ENCODE measurements around the gene TEKT5.
A peak's percentile ranks its signal among the peaks of the same experiment; 100 is the strongest.
"Not testable (repeated sequence)": the region's sequence is repeated elsewhere in the genome, so short reads cannot be mapped to it uniquely, and the experiment has no call there.

Gene TEKT5

GRCh38 chr16:10741844-10742243 is 47.1 kb upstream of the TEKT5 start:
- H2AFZ ChIP-seq (ENCODE audit: low read depth, low read length, severe bottlenecking) = peak overlapping the region; percentile 76
- TF ChIP-seq CTCF (IDR thresholded peaks at IDR 0.05; ENCODE audit: insufficient read depth, low read length, poor library complexity, severe bottlenecking) (no peak), EZH2phosphoT487 (conservative IDR thresholded peaks at IDR 0.05; ENCODE audit: low read length) (no peak)

GRCh38 chr16:10741249-10741648 is 46.5 kb upstream of the TEKT5 start:
- H3K9ac ChIP-seq (ENCODE audit: low read length); H3K27ac ChIP-seq (ENCODE audit: low read depth, low read length); H3K27me3 ChIP-seq (ENCODE audit: low read length); H3K36me3 ChIP-seq (ENCODE audit: low read length); H3K9me3 ChIP-seq (ENCODE audit: insufficient read depth, low read length); H3K9me2 ChIP-seq (replicated peaks; ENCODE audit: insufficient read depth, low read length); H4K20me1 ChIP-seq (ENCODE audit: low read depth, low read length); H3K4me2 ChIP-seq (ENCODE audit: low read depth, low read length, poor library complexity, severe bottlenecking); H3K4me3 ChIP-seq (ENCODE audit: insufficient read depth, low read length, poor library complexity, severe bottlenecking): not testable (repeated sequence)
- Histone ChIP-seq H2AFZ (ENCODE audit: low read depth, low read length, severe bottlenecking) (peak overlapping the region; percentile 76), H3K79me2 (ENCODE audit: insufficient read depth, low read length) (peaks cover 14% of the 10 kb centered on the region; the same call in 1 of the 2 replicates), H3F3A (ENCODE audit: insufficient read depth) (peaks cover 19% of the 10 kb centered on the region)

More at GRCh38 chr16:10741844-10742243, 47.1 kb upstream of the TEKT5 start:
- H3K4me2 ChIP-seq (ENCODE audit: low read depth, low read length, poor library complexity, severe bottlenecking) = peak overlapping the region; percentile 89
- H4K20me1 ChIP-seq (ENCODE audit: low read depth, low read length) = no peaks in the 10 kb centered on the region
- H3K27me3 ChIP-seq (ENCODE audit: low read length) = no peaks in the 10 kb centered on the region
- H3K9ac ChIP-seq (ENCODE audit: low read length) = peak overlapping the region; percentile 27
- H3K27ac ChIP-seq (ENCODE audit: low read depth, low read length) = peak overlapping the region; percentile 44
- H3K4me3 ChIP-seq (ENCODE audit: insufficient read depth, low read length, poor library complexity, severe bottlenecking) = no peak overlapping the region
- H3K79me2 ChIP-seq (ENCODE audit: insufficient read depth, low read length) = peaks cover 14% of the 10 kb centered on the region; the same call in 1 of the 2 replicates
- H3K36me3 ChIP-seq (ENCODE audit: low read length) = no peaks in the 10 kb centered on the region
- H3K9me3 ChIP-seq (ENCODE audit: insufficient read depth, low read length) = no peaks in the 10 kb centered on the region
- H3K9me2 ChIP-seq (replicated peaks; ENCODE audit: insufficient read depth, low read length) = no peaks in the 10 kb centered on the region
- H3F3A ChIP-seq (ENCODE audit: insufficient read depth) = peaks cover 19% of the 10 kb centered on the region

GRCh38 chr16:10740845-10741208 is 46.1 kb upstream of the TEKT5 start:
- Histone ChIP-seq H3K9me3 (ENCODE audit: insufficient read depth, low read length) (no peaks in the 10 kb centered on the region), H3K9me2 (replicated peaks; ENCODE audit: insufficient read depth, low read length) (no peaks in the 10 kb centered on the region), H4K20me1 (ENCODE audit: low read depth, low read length) (no peaks in the 10 kb centered on the region), H3K4me3 (ENCODE audit: insufficient read depth, low read length, poor library complexity, severe bottlenecking) (no peak overlapping the region), H3K79me2 (ENCODE audit: insufficient read depth, low read length) (peaks cover 14% of the 10 kb centered on the region; the same call in 1 of the 2 replicates), H3K27ac (ENCODE audit: low read depth, low read length) (no peak overlapping the region), H3K27me3 (ENCODE audit: low read length) (no peaks in the 10 kb centered on the region), H3K9ac (ENCODE audit: low read length) (no peak overlapping the region), H2AFZ (ENCODE audit: low read depth, low read length, severe bottlenecking) (no peak overlapping the region), H3F3A (ENCODE audit: insufficient read depth) (peaks cover 19% of the 10 kb centered on the region), H3K4me2 (ENCODE audit: low read depth, low read length, poor library complexity, severe bottlenecking) (no peak overlapping the region), H3K36me3 (ENCODE audit: low read length) (no peaks in the 10 kb centered on the region)
- TF ChIP-seq CTCF (IDR thresholded peaks at IDR 0.05; ENCODE audit: insufficient read depth, low read length, poor library complexity, severe bottlenecking) = no peak

GRCh38 chr16:10740000-10740844 is 45.5 kb upstream of the TEKT5 start:
- Histone ChIP-seq H3K36me3 (ENCODE audit: low read length) (no peaks in the 10 kb centered on the region), H4K20me1 (ENCODE audit: low read depth, low read length) (no peaks in the 10 kb centered on the region), H3K4me3 (ENCODE audit: insufficient read depth, low read length, poor library complexity, severe bottlenecking) (no peak overlapping the region), H3F3A (ENCODE audit: insufficient read depth) (peaks cover 19% of the 10 kb centered on the region), H3K27ac (ENCODE audit: low read depth, low read length) (no peak overlapping the region), H3K9ac (ENCODE audit: low read length) (no peak overlapping the region), H2AFZ (ENCODE audit: low read depth, low read length, severe bottlenecking) (no peak overlapping the region), H3K27me3 (ENCODE audit: low read length) (no peaks in the 10 kb centered on the region), H3K9me3 (ENCODE audit: insufficient read depth, low read length) (no peaks in the 10 kb centered on the region), H3K9me2 (replicated peaks; ENCODE audit: insufficient read depth, low read length) (no peaks in the 10 kb centered on the region), H3K79me2 (ENCODE audit: insufficient read depth, low read length) (peaks cover 9% of the 10 kb centered on the region; the same call in 1 of the 2 replicates), H3K4me2 (ENCODE audit: low read depth, low read length, poor library complexity, severe bottlenecking) (no peak overlapping the region)
- TF ChIP-seq EZH2phosphoT487 (conservative IDR thresholded peaks at IDR 0.05; ENCODE audit: low read length) (no peak), CTCF (IDR thresholded peaks at IDR 0.05; ENCODE audit: insufficient read depth, low read length, poor library complexity, severe bottlenecking) (no peak)

Data from SU-DHL-6 (cell line).